Measurements from ENCODE around the gene TVP23A. TPM values are rescaled to one million over a fixed set of nuclear protein-coding genes. Genes with fewer than 3 reads are reported as not detected.

Gene TVP23A
- 0.02 to 0.09 TPM (median 0.04 TPM) in 4 of 5 replicates, not detected in the other for total RNA-seq (2022; extraction: Qiagen RNA extraction; ENCODE audit: low read depth)

GRCh38 chr16:10817963-10818941 lies at the start of gene TVP23A:
Gene TVP23A (minus strand): TSS chr16:10818794. CDS start chr16:10818493, 301 bp downstream.

GRCh38 chr16:10743610-10744369 lies 74.8 kb downstream of the TVP23A start, which contains the start of gene NUBP1:
Gene NUBP1 (plus strand): TSS chr16:10743842. CDS start chr16:10743864, 22 bp downstream.

Other genes starting within 250 kb of the TVP23A start
- 18.3 to 27.7 TPM (median 25.3 TPM) in 5 replicates for gene EMP2, start 238.2 kb downstream of the TVP23A start, total RNA-seq (2022; extraction: Qiagen RNA extraction; ENCODE audit: low read depth)
- gene TEKT5, start 123.9 kb downstream of the TVP23A start, total RNA-seq (2022; extraction: Qiagen RNA extraction; ENCODE audit: low read depth): 0.09 to 0.19 TPM in 2 of 5 replicates, not detected in the others
- 42.7 to 53.8 TPM (median 44.4 TPM) in 5 replicates for gene NUBP1, start 75.0 kb downstream of the TVP23A start, total RNA-seq (2022; extraction: Qiagen RNA extraction; ENCODE audit: low read depth)
- 0.05 to 0.14 TPM (median 0.11 TPM) in 4 of 5 replicates, not detected in the other for gene CIITA, start 58.4 kb upstream of the TVP23A start, total RNA-seq (2022; extraction: Qiagen RNA extraction; ENCODE audit: low read depth)
- gene DEXI, start 123.7 kb upstream of the TVP23A start, total RNA-seq (2022; extraction: Qiagen RNA extraction; ENCODE audit: low read depth): 33.2 to 42.4 TPM (median 38.3 TPM) in 5 replicates
- gene CLEC16A, start 125.8 kb upstream of the TVP23A start, total RNA-seq (2022; extraction: Qiagen RNA extraction; ENCODE audit: low read depth): 7.2 to 9.5 TPM (median 9.0 TPM) in 5 replicates